HL-60/S4 treated with phorbol 12-myristate 13-acetate at 8.2 ng/mL for 4 days and 3 days (cell line): ENCODE data around the gene GABRG3.
"Not testable (repeated sequence)": the region's sequence is repeated elsewhere in the genome, so short reads cannot be mapped to it uniquely, and the experiment has no call there.

Experiments used
- in situ Hi-C: fragments of 300-500 bp; cut with MboI; formaldehyde crosslinking; loops from 2 replicates; pipeline ENCODE4 v1.15.0; 2022; ENCODE audit warnings: low sequenced_read_pairs

The GABRG3 gene

DNA sequence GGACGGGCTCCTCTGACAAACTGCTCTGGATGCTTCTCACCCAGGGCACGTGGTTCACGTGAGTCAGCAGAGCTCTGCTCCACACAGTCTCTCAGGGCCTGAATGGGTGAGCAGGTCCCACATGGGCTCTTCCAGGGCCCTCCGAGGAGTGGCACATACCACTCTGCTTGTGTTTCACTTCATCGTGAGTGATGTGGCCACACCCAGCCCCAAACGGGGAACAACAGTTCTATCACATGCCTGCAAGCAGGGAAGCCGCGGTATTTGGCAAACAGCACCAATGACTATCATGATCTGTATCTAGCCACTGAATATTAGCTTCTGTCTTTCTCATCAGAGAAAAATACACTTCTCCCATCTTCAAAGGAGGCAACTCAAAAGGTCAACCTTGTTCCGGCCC, 352.8 kb downstream of the GABRG3 start:
- in situ Hi-C loops: no loop called here

DNA sequence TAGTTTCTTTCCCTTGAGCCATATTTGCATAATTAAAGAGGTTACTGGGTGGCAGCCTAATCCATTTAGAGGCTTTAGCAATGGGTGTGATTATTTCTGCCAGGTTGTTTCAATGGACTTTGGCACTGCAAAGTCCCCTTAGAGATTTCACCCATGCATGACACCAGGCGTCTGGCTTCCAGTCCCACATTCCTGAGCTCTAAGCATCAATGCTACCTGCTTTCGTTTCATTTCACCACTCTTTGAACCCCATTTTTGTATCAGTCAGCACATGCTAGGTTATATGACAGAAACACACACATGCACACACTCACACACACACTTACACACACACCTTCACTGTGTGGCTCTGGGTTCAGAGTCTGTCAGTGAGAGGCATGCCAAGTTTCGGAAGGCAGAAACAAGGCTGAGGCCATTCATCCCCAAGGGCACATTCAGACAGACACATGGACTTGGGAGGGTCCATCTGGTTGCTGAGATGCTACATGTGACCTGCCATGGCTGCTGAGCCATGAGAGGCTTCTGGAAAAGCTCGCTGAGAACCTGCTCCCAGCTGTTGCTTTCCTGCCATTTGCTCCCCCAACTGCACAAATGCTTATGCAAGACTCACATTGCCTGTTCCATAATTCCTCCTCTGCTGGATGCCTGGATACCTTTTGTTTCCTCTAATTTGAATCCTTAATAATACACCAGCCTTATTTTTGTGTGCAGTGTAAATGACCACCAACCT, 354.1 kb downstream of the GABRG3 start:
- in situ Hi-C loops: no loop called here

DNA sequence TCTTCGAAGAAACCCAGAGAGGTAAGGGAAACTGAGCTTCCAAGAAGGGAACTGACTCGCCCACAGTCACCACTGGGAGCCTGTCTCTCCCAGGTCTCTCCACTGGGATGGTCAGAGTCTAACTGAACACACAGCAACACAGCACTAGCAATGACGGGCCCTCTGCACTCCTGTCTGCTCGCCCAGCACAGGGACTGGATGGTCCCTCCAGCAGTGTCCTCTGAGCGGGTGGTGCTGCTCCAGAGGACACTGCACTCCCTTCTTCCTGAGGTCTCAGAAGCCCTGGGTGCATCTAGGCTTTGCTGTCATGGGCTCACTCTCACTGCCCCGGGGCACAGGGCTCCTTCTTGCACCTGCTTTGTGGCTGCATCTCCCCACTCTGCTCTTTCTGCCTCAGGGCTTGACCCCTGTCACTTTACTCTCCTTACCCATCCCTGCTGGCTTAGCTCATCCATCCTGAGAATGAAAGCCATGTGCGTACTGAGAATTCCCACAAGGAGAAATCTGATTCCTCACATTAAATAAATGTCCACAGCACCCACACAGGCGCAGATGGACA, 356.6 kb downstream of the GABRG3 start:
- in situ Hi-C loops: no loop called here

DNA sequence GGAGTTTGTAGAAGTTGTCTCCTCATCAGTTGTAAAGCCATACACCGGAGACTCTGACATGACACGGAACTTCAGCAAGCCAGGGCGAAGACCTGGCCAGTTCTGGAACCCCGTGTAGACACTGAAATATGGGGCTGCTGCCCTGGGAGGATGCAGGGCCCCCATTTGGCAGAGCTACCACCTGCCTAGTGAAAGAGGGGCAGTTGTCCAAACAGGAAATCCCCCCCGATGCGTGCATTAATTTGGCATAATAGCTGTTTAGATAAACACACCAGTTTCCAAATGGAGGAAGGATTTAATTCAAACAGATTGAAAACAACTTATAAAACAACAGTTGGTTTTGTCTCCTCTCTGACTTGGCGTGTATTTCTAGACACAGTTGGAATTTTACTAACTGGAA, 357.2 kb downstream of the GABRG3 start:
- in situ Hi-C loops: no loop called here

DNA sequence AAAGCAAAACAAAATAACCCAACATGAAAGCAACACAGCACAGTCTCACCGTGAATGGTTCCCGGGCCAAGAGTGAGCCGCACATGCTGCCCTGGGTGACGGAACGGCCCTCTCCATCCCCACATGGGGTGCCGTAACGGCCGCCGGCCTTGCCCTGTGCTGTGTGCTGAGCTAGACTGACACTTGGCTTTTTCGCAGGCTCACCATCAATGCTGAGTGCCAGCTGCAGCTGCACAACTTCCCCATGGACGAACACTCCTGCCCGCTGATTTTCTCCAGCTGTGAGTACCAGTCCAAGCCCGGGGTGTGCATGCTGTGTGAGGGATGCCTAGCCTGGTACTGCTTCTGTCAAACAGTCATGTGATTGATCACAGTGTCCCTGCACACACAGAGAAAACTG, 357.6 kb downstream of the GABRG3 start:
- in situ Hi-C loops: no loop called here

DNA sequence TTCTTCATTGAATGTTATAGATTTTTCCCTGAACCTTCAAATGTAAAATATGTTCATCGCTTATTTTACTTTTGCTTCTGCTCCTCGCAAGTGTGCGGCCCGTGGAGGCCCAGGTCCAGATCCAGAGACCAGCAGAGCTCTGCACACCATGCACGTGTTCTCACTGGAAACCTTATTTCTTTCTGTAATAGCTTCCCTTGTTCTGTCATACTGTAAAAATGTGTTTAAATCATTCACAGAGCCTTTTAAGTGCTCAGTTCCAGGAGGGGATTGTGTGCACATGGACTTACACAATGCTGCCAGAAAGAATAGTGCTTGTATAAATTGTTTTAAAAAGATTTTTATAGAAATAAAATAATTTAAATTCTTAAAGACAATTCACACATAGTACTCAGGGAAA, 359.3 kb downstream of the GABRG3 start:
- in situ Hi-C loops: no loop called here

DNA sequence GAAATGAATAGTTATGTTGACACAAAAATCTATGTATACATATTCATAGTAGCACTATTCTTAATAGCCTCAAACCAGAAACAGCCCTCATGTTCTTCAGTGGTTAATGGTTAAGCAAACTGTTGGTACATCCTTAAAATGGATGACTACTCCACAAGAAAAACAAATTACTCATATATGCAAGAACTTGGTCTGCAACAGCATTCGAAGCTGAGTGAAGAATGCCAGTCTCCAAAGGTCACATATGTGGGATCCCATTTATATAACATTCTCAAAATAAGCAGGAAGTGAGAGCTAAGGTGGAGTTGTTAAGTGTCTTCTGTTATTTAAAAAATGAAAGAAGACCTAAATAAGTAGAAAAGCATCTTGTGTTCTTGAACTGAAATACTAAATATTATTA, 365.7 kb downstream of the GABRG3 start:
- in situ Hi-C loops: no loop called here

DNA sequence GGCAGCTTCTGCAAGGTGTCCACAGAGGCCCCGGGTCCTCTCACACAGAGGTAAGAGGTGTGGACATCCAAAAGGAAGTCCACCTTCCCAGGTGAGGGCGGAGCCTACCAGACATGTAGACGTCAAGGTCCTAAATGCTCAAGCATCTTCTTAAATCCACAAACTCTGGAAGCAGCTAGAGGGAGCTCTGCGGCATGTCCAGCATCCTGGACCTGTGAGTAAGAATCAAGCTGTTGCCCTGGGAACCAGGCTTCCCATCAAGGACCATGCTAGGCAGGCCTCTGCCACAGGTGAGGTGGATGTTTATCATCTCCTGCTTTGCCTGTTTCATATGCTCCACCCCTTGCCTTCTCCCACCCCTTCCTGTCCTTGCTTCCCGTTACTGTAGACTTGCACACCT, 368.2 kb downstream of the GABRG3 start:
- in situ Hi-C loops: no loop called here

DNA sequence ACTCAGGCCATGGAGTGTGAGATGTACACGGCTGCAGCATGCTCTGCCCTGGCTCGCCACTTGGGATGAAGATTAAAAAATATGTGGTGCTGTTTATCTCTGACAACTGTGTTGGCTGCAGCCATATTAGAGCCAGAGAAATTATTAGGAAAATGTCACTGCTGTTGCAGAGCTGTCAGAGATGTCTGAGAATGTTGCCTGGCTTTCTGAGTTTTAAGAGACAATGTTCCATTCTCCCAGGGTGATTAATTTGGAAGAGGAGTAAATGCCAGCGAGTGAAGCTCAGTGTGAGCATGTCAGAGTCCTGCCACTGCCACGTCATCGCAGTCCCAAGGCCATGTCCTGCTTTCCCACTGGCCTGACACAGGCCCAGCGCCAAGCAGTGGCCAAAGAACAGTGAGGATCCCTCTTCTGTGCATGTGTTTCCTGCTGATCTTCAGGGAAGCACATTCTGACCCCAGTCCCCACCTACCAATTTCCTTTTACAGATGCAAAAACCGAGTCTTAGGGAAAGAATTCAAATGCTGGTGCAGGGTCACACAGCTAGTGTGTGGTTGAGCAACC, 370.9 kb downstream of the GABRG3 start:
- in situ Hi-C loops: no loop called here

DNA sequence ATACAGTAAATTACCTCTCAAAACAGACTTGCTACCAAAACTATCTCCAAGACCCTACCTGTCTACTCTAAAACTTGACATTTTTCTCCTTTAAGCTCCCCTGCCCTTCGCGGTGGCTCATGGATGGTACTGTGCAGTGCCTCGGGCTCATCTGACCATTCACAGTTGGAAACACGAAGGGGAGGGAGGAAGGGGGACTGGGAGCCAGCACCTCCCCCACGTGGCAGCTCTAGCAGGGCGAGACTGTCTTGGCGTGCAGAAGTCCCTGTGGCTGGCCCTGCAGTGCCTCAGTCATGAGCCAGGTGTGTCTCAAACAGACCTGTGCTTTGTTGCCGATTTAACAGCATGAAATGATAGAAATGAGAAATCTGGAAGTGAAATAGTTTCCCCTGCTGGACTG, 372.0 kb downstream of the GABRG3 start:
- in situ Hi-C loops: no loop called here

DNA sequence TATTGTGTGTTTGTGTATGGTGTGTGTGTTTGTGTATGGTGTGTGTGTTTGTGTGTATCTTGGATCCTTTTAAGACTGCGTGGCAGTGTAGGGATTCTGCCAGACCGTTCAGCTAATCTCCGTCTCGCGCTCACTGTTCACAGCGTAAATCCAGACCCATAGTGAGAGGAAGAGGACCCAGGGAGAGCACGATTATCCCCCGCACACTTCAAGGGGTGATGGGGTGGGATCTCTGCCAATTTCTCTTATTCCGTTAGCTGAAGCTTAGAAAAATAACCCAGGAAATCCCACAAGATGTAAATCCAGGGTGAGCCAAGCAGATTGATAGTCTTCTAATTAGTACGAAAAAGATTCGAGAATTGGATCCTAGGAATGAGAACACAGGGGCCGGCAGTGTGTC, 381.2 kb downstream of the GABRG3 start:
- in situ Hi-C loops: no loop called here

DNA sequence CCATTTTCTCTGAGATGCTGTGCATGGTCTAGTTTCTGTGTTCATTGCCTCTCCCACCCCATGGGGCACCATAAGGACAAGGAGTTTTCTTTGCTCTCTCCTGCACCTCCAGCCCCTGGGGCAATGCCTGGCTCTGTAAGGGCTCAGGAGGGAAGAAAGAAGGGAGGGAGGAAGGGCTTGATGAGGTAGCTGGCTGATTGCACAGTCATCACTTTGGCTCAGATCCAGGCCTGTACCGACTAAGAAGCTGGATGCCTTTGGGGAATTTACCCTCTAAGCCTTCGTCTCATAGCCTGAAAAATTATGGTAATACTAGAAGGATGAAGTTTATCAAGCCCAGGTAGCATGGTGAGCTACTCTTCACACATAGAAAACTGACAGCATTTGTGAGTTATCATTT, 382.9 kb downstream of the GABRG3 start:
- in situ Hi-C loops: no loop called here

DNA sequence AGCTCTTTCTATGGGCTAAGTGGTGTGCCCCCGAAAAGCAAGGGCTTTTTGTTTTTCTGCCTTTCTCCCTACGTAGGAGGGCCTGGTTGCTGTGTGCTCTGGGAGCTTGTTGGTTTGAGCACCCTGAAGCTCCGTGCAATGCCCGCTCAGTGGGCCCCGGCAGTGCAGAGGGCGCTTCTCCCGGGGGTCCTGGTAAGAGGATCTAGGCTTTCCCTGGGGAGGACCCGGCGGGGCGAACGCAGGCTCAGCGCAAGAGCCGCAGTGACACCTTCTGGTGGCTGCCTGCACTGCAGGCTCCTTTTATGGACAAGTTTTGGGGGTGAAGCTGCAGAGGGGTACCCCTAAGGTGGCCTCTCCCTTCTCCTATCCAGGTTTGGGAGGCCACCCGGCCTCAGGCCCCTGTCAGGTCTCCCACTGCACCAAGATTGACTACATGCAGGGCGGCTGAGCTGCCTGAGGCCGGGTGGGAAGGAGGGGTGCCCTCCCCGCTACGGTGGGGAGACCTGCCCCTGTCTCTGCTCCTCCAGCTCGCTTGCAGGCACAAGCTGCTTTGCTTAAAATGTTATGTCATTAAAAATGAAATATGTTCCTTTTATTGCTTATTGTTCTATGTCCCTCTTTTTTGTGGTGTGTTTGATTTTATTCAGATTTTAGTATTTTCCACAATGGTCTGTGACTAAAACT, 387.9 kb downstream of the GABRG3 start:
- in situ Hi-C loops: no loop called here

DNA sequence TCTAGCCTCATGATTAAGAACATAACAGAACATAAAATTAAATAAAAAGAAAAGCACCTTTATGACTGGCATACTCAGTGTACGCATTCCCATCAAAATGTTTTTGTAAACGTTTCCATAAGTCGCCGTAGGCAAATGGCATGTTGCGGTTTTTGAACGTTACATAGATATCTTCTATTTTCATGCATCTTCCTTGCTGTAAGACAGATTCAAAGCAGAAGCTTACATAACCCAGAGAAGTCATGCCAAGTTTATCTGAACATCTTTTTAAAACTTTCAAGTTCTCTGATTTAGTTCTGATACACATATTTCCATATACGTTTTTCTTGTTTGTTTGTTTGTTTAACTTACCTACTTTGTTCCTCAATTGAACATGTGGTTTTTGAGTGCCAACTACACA, 388.6 kb downstream of the GABRG3 start:
- in situ Hi-C loops: no loop called here

DNA sequence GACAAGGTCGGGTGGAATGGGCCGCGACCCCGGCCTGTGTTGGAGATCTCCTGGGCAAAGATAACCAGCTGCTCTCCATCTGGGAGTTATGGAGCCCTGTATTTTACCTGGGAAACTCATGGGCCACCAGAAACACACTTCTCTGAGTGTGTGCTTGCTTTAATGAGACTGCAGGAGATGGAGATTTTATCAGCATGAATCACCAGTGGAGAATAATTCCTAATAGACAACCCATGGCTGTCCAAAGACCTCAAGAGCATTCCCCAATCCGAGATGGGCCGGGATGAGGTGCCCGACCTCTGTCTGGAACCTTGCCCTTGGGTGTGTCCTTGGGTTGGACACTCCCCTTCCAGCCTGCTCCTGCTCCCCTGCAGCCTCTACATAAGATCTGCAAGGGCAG, 389.3 kb downstream of the GABRG3 start:
- in situ Hi-C loops: no loop called here

DNA sequence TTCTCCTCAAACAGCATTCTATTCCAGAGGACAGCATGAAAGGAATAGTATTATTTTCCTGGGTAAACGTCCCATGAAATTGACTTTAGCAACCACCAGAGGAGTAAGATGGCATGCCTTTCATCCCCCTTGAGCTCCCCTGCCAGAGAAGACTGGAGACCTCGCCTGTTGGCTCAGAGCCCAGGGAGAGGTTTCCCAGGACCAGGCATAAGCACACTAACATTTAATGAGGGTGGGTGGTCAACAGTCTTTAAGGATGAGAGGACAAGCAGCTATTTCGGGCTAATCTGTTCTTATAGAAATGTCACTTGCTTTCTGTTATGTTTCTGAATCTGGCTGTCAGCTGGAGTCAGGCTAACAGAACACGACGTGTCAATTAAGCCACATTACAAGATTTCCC, 390.5 kb downstream of the GABRG3 start:
- in situ Hi-C loops: no loop called here

DNA sequence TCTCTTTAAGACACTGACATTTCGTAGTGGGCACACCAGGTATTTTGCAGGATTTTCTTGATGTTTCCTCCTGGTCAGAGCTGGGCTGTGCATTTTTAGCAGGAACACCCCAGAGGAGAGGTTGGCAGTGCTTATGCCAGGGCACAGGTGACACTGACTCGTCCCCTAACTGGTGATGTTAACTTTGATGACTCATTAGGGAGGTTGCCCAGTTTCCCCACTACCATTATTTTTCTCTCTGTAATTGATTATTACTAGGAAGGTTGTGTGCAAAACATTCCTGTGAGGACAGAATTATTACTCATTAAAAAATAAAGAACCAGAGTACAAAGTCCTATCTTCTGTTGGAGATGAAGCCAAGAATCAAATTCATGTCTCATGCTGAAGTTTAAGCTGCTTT, 394.5 kb downstream of the GABRG3 start:
- in situ Hi-C loops: no loop called here

DNA sequence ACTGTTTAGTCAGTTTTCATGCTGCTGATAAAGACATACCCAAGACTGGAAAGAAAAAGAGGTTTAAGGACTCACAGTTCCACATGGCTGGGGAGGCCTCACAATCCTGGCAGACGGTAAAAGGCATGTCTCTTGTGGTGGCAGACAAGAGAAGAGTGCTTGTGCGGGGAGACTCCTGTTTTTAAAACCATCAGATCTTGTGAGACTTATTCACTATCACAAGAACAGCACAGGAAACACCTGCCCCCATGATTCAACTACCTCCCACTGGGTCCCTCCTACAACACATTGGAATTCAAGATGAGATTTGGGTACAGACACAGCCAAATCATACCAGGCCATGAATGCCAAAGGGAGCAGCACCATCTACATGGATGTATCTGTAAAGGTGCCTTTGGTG, 406.4 kb downstream of the GABRG3 start:
- in situ Hi-C loops: not testable (repeated sequence)

DNA sequence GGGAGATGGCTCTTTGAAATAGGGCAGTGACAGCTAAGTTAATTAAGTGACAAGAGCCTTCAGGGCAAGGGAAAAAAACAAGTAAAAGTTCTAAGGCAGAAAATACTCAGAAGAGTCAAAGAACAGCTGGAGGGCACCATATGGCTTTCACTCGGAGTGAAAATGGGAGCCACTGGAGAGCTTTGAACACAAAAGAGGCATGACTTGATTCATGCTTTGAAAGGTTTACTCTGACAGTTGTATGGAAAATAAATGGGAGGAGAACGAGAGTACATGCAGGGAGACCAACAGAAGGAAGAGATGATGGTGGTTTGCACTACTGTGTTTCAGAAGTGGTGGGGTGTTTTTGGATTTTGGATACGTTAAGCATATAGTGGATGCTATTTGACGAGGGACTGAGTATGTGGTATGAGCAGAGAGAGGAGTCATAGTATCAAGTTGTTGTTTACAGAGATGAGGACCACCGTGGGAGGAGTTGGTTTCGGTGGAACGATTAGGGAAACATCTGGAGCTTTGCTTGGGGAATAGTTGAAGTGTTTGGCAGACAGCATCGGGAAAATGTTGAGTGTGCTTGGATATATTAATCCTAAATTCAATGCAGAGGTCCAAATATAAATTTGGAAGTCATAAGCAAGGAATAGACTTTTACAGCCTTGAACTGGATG, 411.5 kb downstream of the GABRG3 start:
- in situ Hi-C loops: no loop called here

DNA sequence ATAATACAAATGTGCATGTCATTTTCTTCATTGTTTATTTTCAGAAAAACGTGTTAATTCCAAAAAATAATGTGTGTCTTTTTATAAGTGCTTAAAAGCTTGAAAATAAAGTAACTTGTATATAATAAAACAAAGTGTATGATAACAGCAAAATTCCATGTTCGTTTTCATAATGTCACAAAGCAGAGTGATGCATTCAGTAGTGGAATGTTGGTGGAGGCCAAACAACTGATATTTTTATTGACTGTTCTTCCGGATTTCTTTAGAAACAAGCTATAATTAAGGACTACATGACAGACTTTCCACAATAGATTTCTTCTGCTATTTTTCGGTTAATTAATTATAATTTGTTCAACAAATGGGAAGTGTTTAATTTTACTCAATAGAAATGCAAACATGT, 412.7 kb downstream of the GABRG3 start:
- in situ Hi-C loops: no loop called here

DNA sequence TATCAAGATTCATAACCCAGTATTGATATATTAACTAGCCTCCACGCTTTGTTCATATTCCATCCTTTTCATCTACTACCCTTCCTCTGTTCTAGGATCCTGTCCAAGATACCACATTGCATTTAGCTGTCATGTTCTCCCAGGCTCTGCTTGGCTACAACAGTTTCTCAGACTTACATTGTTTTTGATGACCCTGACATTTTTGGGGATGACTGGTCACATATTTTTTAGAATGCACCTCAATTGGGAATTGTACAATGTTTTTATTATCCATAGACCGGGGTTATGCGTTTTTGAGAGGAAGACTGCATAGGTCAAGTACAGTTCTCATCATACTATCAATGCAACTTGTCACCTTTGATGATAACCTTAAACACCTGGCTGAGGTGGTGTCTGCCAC, 421.2 kb downstream of the GABRG3 start:
- in situ Hi-C loops: no loop called here

DNA sequence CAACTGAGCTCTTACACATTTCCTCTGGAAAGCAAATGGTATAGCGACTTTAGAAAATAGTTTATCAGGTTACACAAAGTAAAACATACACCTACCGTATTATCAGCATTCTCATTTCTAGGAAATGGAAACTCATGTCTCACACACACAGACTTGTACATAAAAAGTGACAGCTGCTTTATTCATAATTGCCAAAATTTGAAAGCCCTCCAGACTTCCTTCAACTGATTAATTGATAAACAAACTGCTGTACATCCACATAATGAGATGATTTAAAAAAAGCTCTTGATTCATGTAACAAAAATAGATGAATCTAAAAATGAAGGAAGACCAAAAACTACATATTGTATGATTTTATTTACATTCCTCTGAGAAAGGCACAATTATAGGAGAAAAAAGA, 425.5 kb downstream of the GABRG3 start:
- in situ Hi-C loops: no loop called here
